GM23338 (cell line): ENCODE data around the gene SYT14.
"Not testable (repeated sequence)": the region's sequence is repeated elsewhere in the genome, so short reads cannot be mapped to it uniquely, and the experiment has no call there.

Source experiments
- CREB1 ChIP-seq: fragments of 250-450 bp; sonication (Bioruptor Pico); IDR thresholded peaks from 2 replicates; pipeline ENCODE4 v1.5.0; 2020; ENCODE audit warnings: low read depth, mild to moderate bottlenecking, moderate library complexity
- CTCF ChIP-seq, 2 experiments: fragments of 200-600 bp in 1 of 2; sonication (generic) in 1 of 2; conservative IDR thresholded peaks; 2 replicates each; pipeline versions ENCODE4 v1.5.1 to v1.6.1; 2016 to 2017; ENCODE audit warnings: antibody characterized with exemption in 2 of 2, low read depth in 2 of 2, mild to moderate bottlenecking in 2 of 2, moderate library complexity in 1 of 2
- ETS1 ChIP-seq: IDR thresholded peaks from 2 replicates; pipeline ENCODE4 v1.6.1; 2016; ENCODE audit warnings: antibody characterized with exemption
- EZH2 ChIP-seq: fragments of 200-600 bp; sonication (generic); IDR thresholded peaks from one replicate; pipeline ENCODE4 v1.8.0; 2017; ENCODE audit warnings: antibody characterized with exemption, mild to moderate bottlenecking, low read depth; ENCODE audit not compliant: unreplicated experiment
- EZH2phosphoT487 ChIP-seq: fragments of 200-600 bp; sonication (generic); IDR thresholded peaks from one replicate; pipeline ENCODE4 v1.8.1; 2018; ENCODE audit warnings: antibody characterized with exemption; ENCODE audit not compliant: unreplicated experiment
- JUNB ChIP-seq: IDR thresholded peaks from one replicate; pipeline ENCODE4 v1.6.1; 2016; ENCODE audit warnings: antibody characterized with exemption; ENCODE audit not compliant: unreplicated experiment
- NANOG ChIP-seq: IDR thresholded peaks from 2 replicates; pipeline ENCODE4 v1.6.1; 2016; ENCODE audit warnings: antibody characterized with exemption, borderline replicate concordance
- POLR2AphosphoS5 ChIP-seq: IDR thresholded peaks from 2 replicates; pipeline ENCODE4 v1.6.1; 2016; ENCODE audit warnings: antibody characterized with exemption, low read depth
- REST ChIP-seq: IDR thresholded peaks from one replicate; pipeline ENCODE4 v1.6.1; 2018; ENCODE audit warnings: antibody characterized with exemption; ENCODE audit not compliant: unreplicated experiment
- ZNF462 ChIP-seq: fragments of 250-450 bp; sonication (Bioruptor Pico); IDR thresholded peaks from 2 replicates; pipeline ENCODE4 v1.5.0; 2020; ENCODE audit warnings: mild to moderate bottlenecking, moderate library complexity

GRCh38 chr1:209978721-209979120 is 40.7 kb downstream of the SYT14 start:
- not testable (repeated sequence) for TF ChIP-seq CTCF (conservative IDR thresholded peaks at IDR 0.05; ENCODE audit: low read depth in 2 of 2); EZH2; REST; POLR2AphosphoS5; JUNB; NANOG; EZH2phosphoT487; ZNF462 (CRISPR knock-in tag); CREB1 (CRISPR knock-in tag); ETS1
